Measurements from ENCODE around the gene PHPT1.

Gene PHPT1

DNA sequence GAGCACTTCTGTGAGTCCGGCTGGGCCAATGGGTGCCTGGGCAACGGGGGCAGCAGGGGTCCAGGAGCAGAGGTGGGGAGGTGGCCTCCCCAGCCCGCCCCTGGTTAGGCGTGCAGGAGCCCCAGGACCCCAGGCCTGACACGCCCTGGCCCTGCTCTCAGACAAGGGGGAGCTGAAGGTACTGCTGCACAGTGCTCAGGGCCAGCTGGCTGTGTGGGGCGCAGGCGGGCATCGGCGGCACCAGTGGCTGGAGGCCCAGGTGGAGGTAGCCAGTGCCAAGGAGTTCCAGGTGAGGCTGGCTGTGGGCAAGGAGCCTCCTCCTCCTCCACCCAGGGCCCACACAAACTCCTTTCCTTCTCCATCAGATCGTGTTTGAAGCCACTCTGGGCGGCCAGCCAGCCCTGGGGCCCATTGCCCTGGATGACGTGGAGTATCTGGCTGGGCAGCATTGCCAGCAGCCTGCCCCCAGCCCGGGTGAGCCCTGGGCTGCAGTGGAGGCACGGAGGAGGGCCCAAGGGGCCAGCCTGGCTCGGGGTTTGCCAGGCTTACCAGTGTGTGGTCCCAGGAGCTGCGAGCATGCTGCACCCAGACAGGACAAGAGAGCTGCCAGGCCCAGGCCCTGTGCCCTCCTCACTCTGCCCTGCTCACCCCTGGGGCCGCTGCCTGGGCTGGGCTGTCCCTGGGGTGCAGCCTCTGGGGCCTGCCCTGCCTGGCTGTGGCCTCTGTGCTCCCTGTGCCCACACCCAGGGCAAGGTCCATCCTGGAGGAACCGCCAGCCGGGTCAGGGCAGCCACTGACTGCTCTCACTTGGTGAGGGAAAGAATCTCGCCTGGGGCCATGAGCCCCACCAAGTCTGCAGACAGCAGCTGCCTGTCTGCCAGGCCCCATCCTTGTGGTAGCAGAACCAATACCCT is 9.9 kb downstream of the PHPT1 start:
- Histone ChIP-seq H3K4ac (ENCODE audit: low read length) (no peak overlapping the region), H3K9me3 (replicated peaks in 1 of 2; ENCODE audit: control insufficient read depth in 2 of 2, insufficient read depth in 1 of 2, low read depth in 1 of 2, low read length in 2 of 2) (no peaks in the 10 kb centered on the region), H3K9ac (ENCODE audit: low read depth, low read length, poor library complexity) (no peak overlapping the region), H3K4me2 (ENCODE audit: insufficient read depth, low read length, poor library complexity, severe bottlenecking) (no peak overlapping the region), H3K14ac (ENCODE audit: low read length) (peak overlapping the region; percentile 82), H2BK15ac (ENCODE audit: low read length) (no peak overlapping the region), H3K79me1 (ENCODE audit: low read depth, low read length) (peaks cover 26% of the 10 kb centered on the region), H3K4me1 (ENCODE audit: control insufficient read depth in 2 of 2, insufficient read depth in 1 of 2, low read depth in 1 of 2, low read length in 2 of 2) (no peaks in the 10 kb centered on the region), H2AK5ac (ENCODE audit: low read depth, low read length) (no peak overlapping the region), H4K8ac (ENCODE audit: low read depth, low read length) (no peak overlapping the region), H3K4me3 (ENCODE audit: low read length in 2 of 2) (no peak overlapping the region), H2BK5ac (ENCODE audit: low read length) (peak overlapping the region; percentile 93), H3K27me3 (ENCODE audit: control insufficient read depth in 3 of 3, insufficient read depth in 3 of 3, low read depth in 1 of 3, low read length in 3 of 3) (no peaks in the 10 kb centered on the region), H4K91ac (ENCODE audit: low read depth, low read length, poor library complexity) (no peak overlapping the region), H2AFZ (ENCODE audit: low read length) (no peak overlapping the region), H3K23ac (ENCODE audit: low read depth, low read length, poor library complexity) (peak overlapping the region; percentile 80), H3K36me3 (replicated peaks in 1 of 2; ENCODE audit: control insufficient read depth in 2 of 2, insufficient read depth in 2 of 2, low read length in 2 of 2) (peaks cover 36 to 54% of the 10 kb centered on the region in 2 donors), H2BK12ac (ENCODE audit: low read length) (no peak overlapping the region), H3K18ac (ENCODE audit: low read length) (no peak overlapping the region), H2BK120ac (ENCODE audit: low read depth, low read length) (no peak overlapping the region), H3K27ac (replicated peaks; ENCODE audit: low read length) (no peak overlapping the region)
- no CpG with 5 or more reads among the region's 20 CpGs for WGBS, 2 donors (ENCODE audit: extremely low coverage in 2 of 2, insufficient read length in 2 of 2, insufficient replicate concordance in 1 of 2)
- no peak for DNase-seq (ENCODE audit: low spot score)

DNA sequence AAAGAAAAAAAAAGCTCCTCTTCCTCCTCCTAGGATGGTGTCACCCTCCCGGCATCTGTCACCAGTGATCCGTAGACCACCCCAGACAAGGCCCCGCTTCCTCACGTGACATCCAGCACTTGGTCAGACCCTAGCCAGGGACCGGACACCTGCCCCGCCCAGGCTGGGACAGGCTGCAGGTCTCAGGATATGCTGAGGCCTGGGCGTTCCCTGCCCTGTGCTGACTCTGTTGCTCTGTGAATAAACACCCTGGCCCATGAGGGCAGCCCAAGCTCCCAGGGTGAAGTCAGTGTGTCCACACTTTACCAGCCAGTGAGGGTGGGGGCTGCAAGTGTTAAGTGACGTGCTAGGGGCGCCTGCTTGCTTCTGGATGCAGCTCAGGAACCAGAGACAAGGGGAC is 11.3 kb downstream of the PHPT1 start:
- H3K23ac ChIP-seq (ENCODE audit: low read depth, low read length, poor library complexity), result peak overlapping the region; percentile 85
- H3K79me1 ChIP-seq (ENCODE audit: low read depth, low read length), result peaks cover 33% of the 10 kb centered on the region
- WGBS, 2 donors (ENCODE audit: extremely low coverage in 2 of 2, insufficient read length in 2 of 2, insufficient replicate concordance in 1 of 2), result no CpG with 5 or more reads among the region's 9 CpGs
- no peak overlapping the region for H3K4me2 ChIP-seq (ENCODE audit: insufficient read depth, low read length, poor library complexity, severe bottlenecking)
- H3K27ac ChIP-seq (replicated peaks; ENCODE audit: low read length), result no peak overlapping the region
- no peak overlapping the region for H2BK120ac ChIP-seq (ENCODE audit: low read depth, low read length)
- H2BK15ac ChIP-seq (ENCODE audit: low read length), result no peak overlapping the region
- H2BK5ac ChIP-seq (ENCODE audit: low read length), result no peak overlapping the region
- no peak overlapping the region for H3K18ac ChIP-seq (ENCODE audit: low read length)
- H3K4me3 ChIP-seq (ENCODE audit: low read length in 2 of 2), result no peak overlapping the region
- no peak overlapping the region for H2AK5ac ChIP-seq (ENCODE audit: low read depth, low read length)
- no peak overlapping the region for H2BK12ac ChIP-seq (ENCODE audit: low read length)
- H4K91ac ChIP-seq (ENCODE audit: low read depth, low read length, poor library complexity), result no peak overlapping the region
- H3K9ac ChIP-seq (ENCODE audit: low read depth, low read length, poor library complexity), result peak overlapping the region; percentile 60
- H3K9me3 ChIP-seq (replicated peaks in 1 of 2; ENCODE audit: control insufficient read depth in 2 of 2, insufficient read depth in 1 of 2, low read depth in 1 of 2, low read length in 2 of 2), result no peaks in the 10 kb centered on the region
- no peak overlapping the region for H4K8ac ChIP-seq (ENCODE audit: low read depth, low read length)
- no peaks in the 10 kb centered on the region for H3K27me3 ChIP-seq (ENCODE audit: control insufficient read depth in 3 of 3, insufficient read depth in 3 of 3, low read depth in 1 of 3, low read length in 3 of 3)
- peaks cover 39 to 64% of the 10 kb centered on the region in 2 donors for H3K36me3 ChIP-seq (replicated peaks in 1 of 2; ENCODE audit: control insufficient read depth in 2 of 2, insufficient read depth in 2 of 2, low read length in 2 of 2)
- H3K4me1 ChIP-seq (ENCODE audit: control insufficient read depth in 2 of 2, insufficient read depth in 1 of 2, low read depth in 1 of 2, low read length in 2 of 2), result peaks cover 7 to 8% of the 10 kb centered on the region in 2 donors
- H3K14ac ChIP-seq (ENCODE audit: low read length), result no peak overlapping the region
- H3K4ac ChIP-seq (ENCODE audit: low read length), result no peak overlapping the region
- no peak for DNase-seq (ENCODE audit: low spot score)
- H2AFZ ChIP-seq (ENCODE audit: low read length), result no peak overlapping the region

DNA sequence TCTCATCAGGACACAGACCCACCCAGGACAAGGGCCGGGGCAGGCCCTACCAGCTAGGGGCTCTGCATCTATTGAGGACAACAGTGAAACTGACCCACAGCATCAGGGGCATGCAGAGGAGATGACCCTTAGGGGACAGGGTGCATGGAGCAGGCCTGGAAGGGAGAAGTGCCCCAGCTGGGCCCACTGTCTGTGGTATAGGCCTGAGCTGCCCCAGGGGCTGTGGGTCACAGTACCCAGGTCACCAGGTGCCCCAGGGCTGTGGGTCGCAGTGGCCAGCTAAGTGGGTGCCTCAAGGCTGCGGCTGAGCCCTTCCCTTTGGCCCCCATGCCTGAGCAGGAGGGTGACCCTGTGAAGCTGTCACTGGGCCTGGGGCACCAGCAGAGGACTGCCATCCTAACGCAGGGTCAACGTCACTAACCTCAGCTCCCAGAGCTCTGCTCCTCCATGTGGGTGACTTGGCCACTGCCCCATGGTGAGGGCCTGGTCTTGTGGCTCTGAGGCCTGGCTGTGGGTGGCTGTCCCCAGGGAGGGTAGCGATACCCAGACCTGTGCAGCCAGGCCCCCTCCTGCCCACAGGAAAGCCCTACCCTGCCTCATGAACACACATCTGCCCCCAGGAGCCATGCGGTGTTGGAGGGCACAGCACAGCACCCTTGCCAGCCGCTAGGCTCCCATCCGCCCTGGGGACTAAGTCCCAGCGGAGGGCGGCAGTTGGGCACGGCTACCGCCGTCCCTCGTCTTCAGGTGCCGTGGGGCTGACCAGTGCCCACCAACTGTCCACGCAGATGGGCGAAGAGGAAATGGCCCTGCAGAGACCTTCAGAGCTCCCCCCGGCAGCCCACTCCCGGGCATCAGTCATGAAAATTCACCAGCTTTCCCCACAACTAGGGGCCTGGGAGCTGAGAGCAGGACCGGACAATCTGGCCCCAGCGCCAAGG is 12.0 kb downstream of the PHPT1 start:
- H4K91ac ChIP-seq (ENCODE audit: low read depth, low read length, poor library complexity), result no peak overlapping the region
- no peak overlapping the region for H2AFZ ChIP-seq (ENCODE audit: low read length)
- no peak overlapping the region for H3K4me3 ChIP-seq (ENCODE audit: low read length in 2 of 2)
- H3K9ac ChIP-seq (ENCODE audit: low read depth, low read length, poor library complexity), result no peak overlapping the region
- no peak overlapping the region for H2BK5ac ChIP-seq (ENCODE audit: low read length)
- H3K4me1 ChIP-seq (ENCODE audit: control insufficient read depth in 2 of 2, insufficient read depth in 1 of 2, low read depth in 1 of 2, low read length in 2 of 2), result peaks cover 7 to 8% of the 10 kb centered on the region in 2 donors
- no peak overlapping the region for H3K4me2 ChIP-seq (ENCODE audit: insufficient read depth, low read length, poor library complexity, severe bottlenecking)
- H3K79me1 ChIP-seq (ENCODE audit: low read depth, low read length), result peaks cover 36% of the 10 kb centered on the region
- no peak overlapping the region for H2AK5ac ChIP-seq (ENCODE audit: low read depth, low read length)
- peaks cover 39 to 64% of the 10 kb centered on the region in 2 donors for H3K36me3 ChIP-seq (replicated peaks in 1 of 2; ENCODE audit: control insufficient read depth in 2 of 2, insufficient read depth in 2 of 2, low read length in 2 of 2)
- no peak overlapping the region for H3K18ac ChIP-seq (ENCODE audit: low read length)
- no peak overlapping the region for H2BK15ac ChIP-seq (ENCODE audit: low read length)
- no peak overlapping the region for H2BK12ac ChIP-seq (ENCODE audit: low read length)
- peak overlapping the region; percentile 82 for H3K14ac ChIP-seq (ENCODE audit: low read length)
- H3K27ac ChIP-seq (replicated peaks; ENCODE audit: low read length), result no peak overlapping the region
- H2BK120ac ChIP-seq (ENCODE audit: low read depth, low read length), result no peak overlapping the region
- no CpG with 5 or more reads among the region's 22 CpGs for WGBS, 2 donors (ENCODE audit: extremely low coverage in 2 of 2, insufficient read length in 2 of 2, insufficient replicate concordance in 1 of 2)
- DNase-seq (ENCODE audit: low spot score), result no peak
- no peaks in the 10 kb centered on the region for H3K27me3 ChIP-seq (ENCODE audit: control insufficient read depth in 3 of 3, insufficient read depth in 3 of 3, low read depth in 1 of 3, low read length in 3 of 3)
- no peak overlapping the region for H4K8ac ChIP-seq (ENCODE audit: low read depth, low read length)
- no peak overlapping the region for H3K4ac ChIP-seq (ENCODE audit: low read length)
- peak overlapping the region; percentile 85 for H3K23ac ChIP-seq (ENCODE audit: low read depth, low read length, poor library complexity)
- H3K9me3 ChIP-seq (replicated peaks in 1 of 2; ENCODE audit: control insufficient read depth in 2 of 2, insufficient read depth in 1 of 2, low read depth in 1 of 2, low read length in 2 of 2), result no peaks in the 10 kb centered on the region

Measured in neuronal stem cell (in vitro differentiated cells).